H1 (cell line): ENCODE results near the gene NOTUM. TPM values are rescaled to one million over a fixed set of nuclear protein-coding genes. Genes with fewer than 3 reads are reported as not detected.

Experiments
- CTCF ChIA-PET: fragments of 300-600 bp; sonication (Branson Sonifier 250); formaldehyde crosslinking; loops from one replicate; lab custom pipeline; 2021; ENCODE audit not compliant: partially characterized antibody; lab: Charles Lee
- POLR2A ChIA-PET: fragments of 300-600 bp; sonication (Branson Sonifier 250); formaldehyde crosslinking; loops from one replicate; lab custom pipeline; 2021; ENCODE audit warnings: inconsistent platforms; ENCODE audit not compliant: partially characterized antibody; lab: Charles Lee
- DNase-seq, 2 experiments: peaks; one replicate each; pipeline versions ENCODE4 v3.0.0 to v3.0.0-alpha.2; 2010 to 2022; ENCODE audit warnings: low spot score in 2 of 2, low read depth in 1 of 2, mixed read lengths in 1 of 2
- FAIRE-seq: peaks from 2 replicates; lab custom pipeline; 2011; peaks lifted over from hg19 to GRCh38; lab: Jason Lieb, UNC
- H2AFZ ChIP-seq: 2 replicates; pipeline ENCODE4 v1.8.1; 2012; ENCODE audit warnings: low read length, inconsistent platforms
- H2AK5ac ChIP-seq: 2 replicates; pipeline ENCODE4 v1.6.1; 2013; ENCODE audit warnings: low read depth, low read length
- H2BK120ac ChIP-seq: replicated peaks from 2 replicates; pipeline ENCODE3; 2013; ENCODE audit warnings: low read depth, low read length, inconsistent platforms
- H2BK12ac ChIP-seq: 2 replicates; pipeline ENCODE4 v1.6.1; 2013; ENCODE audit warnings: low read depth, low read length
- H2BK15ac ChIP-seq: 2 replicates; pipeline ENCODE4 v1.6.1; 2013; ENCODE audit warnings: low read length
- H2BK20ac ChIP-seq: 2 replicates; pipeline ENCODE4 v1.6.1; 2013; ENCODE audit warnings: low read length
- H2BK5ac ChIP-seq: 2 replicates; pipeline ENCODE4 v1.6.1; 2013; ENCODE audit warnings: low read depth, low read length
- H3K14ac ChIP-seq: 2 replicates; pipeline ENCODE4 v1.6.1; 2013; ENCODE audit warnings: inconsistent platforms; ENCODE audit not compliant: insufficient read length
- H3K18ac ChIP-seq: 2 replicates; pipeline ENCODE4 v1.6.1; 2013; ENCODE audit warnings: low read length; ENCODE audit errors: extremely low read depth
- H3K23ac ChIP-seq: 2 replicates; pipeline ENCODE4 v1.6.1; 2013; ENCODE audit warnings: inconsistent platforms; ENCODE audit not compliant: insufficient read length
- H3K23me2 ChIP-seq: 2 replicates; pipeline ENCODE4 v1.6.1; 2013; ENCODE audit warnings: low read depth, low read length
- H3K27ac ChIP-seq: 2 replicates; pipeline ENCODE4 v1.6.1; 2011; ENCODE audit warnings: low read depth, low read length, inconsistent platforms
- H3K27me3 ChIP-seq, 4 experiments: replicated peaks in 1 of 4; 1 replicate in 1 of 4; 2 replicates in 3 of 4; pipeline versions ENCODE4 v1.6.1 to v1.8.1; 2011 to 2013; ENCODE audit warnings: low read length in 3 of 4, mild to moderate bottlenecking in 3 of 4, inconsistent platforms in 2 of 4, mixed read lengths in 2 of 4, moderate library complexity in 1 of 4; ENCODE audit not compliant: control insufficient read depth in 3 of 4, insufficient read depth in 3 of 4; ENCODE audit errors: extremely low read depth in 1 of 4
- H3K36me3 ChIP-seq, 4 experiments: 2 replicates each; pipeline versions ENCODE4 v1.6.1 to v1.8.1; 2011 to 2013; ENCODE audit warnings: mild to moderate bottlenecking in 4 of 4, low read length in 3 of 4, moderate library complexity in 2 of 4, control low read depth in 1 of 4, inconsistent platforms in 1 of 4; ENCODE audit not compliant: insufficient read depth in 4 of 4, control insufficient read depth in 2 of 4
- H3K4ac ChIP-seq: replicated peaks from 2 replicates; pipeline ENCODE3; 2013; ENCODE audit warnings: low read length, low read depth, mixed read lengths, inconsistent platforms; ENCODE audit not compliant: insufficient read length
- H3K4me1 ChIP-seq, 4 experiments: replicated peaks in 1 of 4; 1 replicate in 1 of 4; 2 replicates in 3 of 4; pipeline versions ENCODE4 v1.6.1 to v1.8.1; 2011 to 2013; ENCODE audit warnings: low read length in 3 of 4, inconsistent platforms in 2 of 4, mixed read lengths in 1 of 4; ENCODE audit not compliant: insufficient read depth in 4 of 4, control insufficient read depth in 3 of 4
- H3K4me2 ChIP-seq, 2 experiments: 2 replicates each; pipeline versions ENCODE4 v1.6.1 to v1.8.1; 2011 to 2013; ENCODE audit warnings: low read depth in 2 of 2, low read length in 2 of 2, control low read depth in 1 of 2, inconsistent platforms in 1 of 2, mild to moderate bottlenecking in 1 of 2; ENCODE audit not compliant: insufficient read depth in 1 of 2
- H3K4me3 ChIP-seq, 4 experiments: fragments of 200-600, 300-600 bp in 1 of 4; sonication (generic), shearing (Covaris generic), sonication (Bioruptor Twin) in 1 of 4; 2 replicates each; pipeline versions ENCODE4 v1.5.1 to v1.8.1; 2011 to 2016; ENCODE audit warnings: low read length in 4 of 4, low read depth in 3 of 4, control low read depth in 2 of 4, inconsistent platforms in 2 of 4, mild to moderate bottlenecking in 2 of 4, mixed read lengths in 1 of 4, moderate library complexity in 1 of 4; ENCODE audit not compliant: insufficient read depth in 2 of 4; ENCODE audit errors: extremely low read depth in 1 of 4
- H3K56ac ChIP-seq: replicated peaks from 2 replicates; pipeline ENCODE3; 2013; ENCODE audit warnings: low read depth, mild to moderate bottlenecking, mixed read lengths, low read length, inconsistent platforms; ENCODE audit not compliant: insufficient read length
- H3K79me1 ChIP-seq: 2 replicates; pipeline ENCODE4 v1.6.1; 2013; ENCODE audit warnings: low read depth, low read length, control low read depth
- H3K79me2 ChIP-seq, 2 experiments: 2 replicates each; pipeline versions ENCODE4 v1.6.1 to v1.8.1; 2012 to 2013; ENCODE audit warnings: low read length in 2 of 2, mild to moderate bottlenecking in 2 of 2, inconsistent platforms in 1 of 2; ENCODE audit not compliant: insufficient read depth in 2 of 2, control insufficient read depth in 1 of 2
- H3K9ac ChIP-seq, 4 experiments: replicated peaks in 1 of 4; 1 replicate in 1 of 4; 2 replicates in 3 of 4; pipeline versions ENCODE4 v1.6.1 to v1.8.1; 2011 to 2013; ENCODE audit warnings: low read depth in 3 of 4, low read length in 3 of 4, control low read depth in 2 of 4, mild to moderate bottlenecking in 2 of 4, moderate library complexity in 2 of 4, inconsistent platforms in 1 of 4; ENCODE audit errors: extremely low read depth in 1 of 4
- H3K9me3 ChIP-seq, 2 experiments: 2 replicates each; pipeline versions ENCODE4 v1.6.1 to v1.8.1; 2012 to 2013; ENCODE audit warnings: mild to moderate bottlenecking in 2 of 2, moderate library complexity in 2 of 2, control low read depth in 1 of 2, inconsistent platforms in 1 of 2, low read depth in 1 of 2, low read length in 1 of 2, mixed read lengths in 1 of 2; ENCODE audit not compliant: insufficient read depth in 2 of 2
- H4K20me1 ChIP-seq, 2 experiments: replicated peaks in 1 of 2; 2 replicates each; pipeline versions ENCODE3 to v1.8.1; 2011 to 2013; ENCODE audit warnings: inconsistent platforms in 2 of 2, low read length in 2 of 2, mild to moderate bottlenecking in 1 of 2; ENCODE audit not compliant: insufficient read depth in 2 of 2, control insufficient read depth in 1 of 2
- H4K5ac ChIP-seq: 2 replicates; pipeline ENCODE4 v1.6.1; 2013; ENCODE audit warnings: low read length, low read depth, mixed read lengths, inconsistent platforms; ENCODE audit not compliant: insufficient read length
- H4K8ac ChIP-seq: 2 replicates; pipeline ENCODE4 v1.8.0; 2013; ENCODE audit warnings: mild to moderate bottlenecking, moderate library complexity, low read length, inconsistent platforms; ENCODE audit not compliant: insufficient read depth; ENCODE audit errors: extremely low read depth
- H4K91ac ChIP-seq: replicated peaks from 2 replicates; pipeline ENCODE3; 2013; ENCODE audit warnings: low read length, mixed read lengths, inconsistent platforms; ENCODE audit not compliant: insufficient read length
- CREB1 ChIP-seq: IDR thresholded peaks from 2 replicates; pipeline ENCODE4 v1.6.1; 2012; ENCODE audit warnings: inconsistent platforms
- HDAC2 ChIP-seq, 2 experiments: fragments of 300-600 bp in 1 of 2; sonication (generic) in 1 of 2; IDR thresholded peaks; 2 replicates each; pipeline ENCODE4 v1.6.1; 2011 to 2012; ENCODE audit warnings: low read depth in 2 of 2, low read length in 2 of 2, mild to moderate bottlenecking in 2 of 2, moderate library complexity in 2 of 2, borderline replicate concordance in 1 of 2, inconsistent platforms in 1 of 2
- HDAC6 ChIP-seq: IDR thresholded peaks from one replicate; pipeline ENCODE4 v1.7.1; 2012; ENCODE audit warnings: low read depth, mild to moderate bottlenecking, inconsistent platforms, low read length, moderate library complexity
- JUN ChIP-seq: IDR thresholded peaks from 2 replicates; pipeline ENCODE4 v1.6.1; 2011; ENCODE audit warnings: low read depth, mild to moderate bottlenecking, improper control_type of control experiment, low read length
- KDM5A ChIP-seq: fragments of 200-600 bp; IDR thresholded peaks from 2 replicates; pipeline ENCODE4 v1.7.1; 2012; ENCODE audit warnings: mild to moderate bottlenecking, low read length, inconsistent platforms, mixed read lengths
- POLR2AphosphoS5 ChIP-seq: IDR thresholded peaks from 2 replicates; pipeline ENCODE4 v1.6.1; 2011; ENCODE audit warnings: low read depth, low read length
- SP2 ChIP-seq: IDR thresholded peaks from 2 replicates; pipeline ENCODE4 v1.6.1; 2012; ENCODE audit warnings: mild to moderate bottlenecking, low read length, inconsistent platforms
- YY1 ChIP-seq: IDR thresholded peaks from 2 replicates; pipeline ENCODE4 v1.6.1; 2011; ENCODE audit warnings: low read depth, mild to moderate bottlenecking, low read length
- ZNF274 ChIP-seq: IDR thresholded peaks from 2 replicates; pipeline ENCODE4 v1.7.0; 2012; ENCODE audit warnings: low read length, borderline replicate concordance; ENCODE audit errors: extremely low read depth
- WGBS, 2 experiments: shearing (Covaris generic) in 1 of 2; methylation state at CpG; one replicate each; pipeline versions ENCODE4 v1.1.6 to v1.1.7; 2013 to 2015; ENCODE audit warnings: low lambda C conversion rate in 2 of 2, mixed read lengths in 2 of 2, inconsistent platforms in 1 of 2, low coverage in 1 of 2, missing lambda C conversion rate in 1 of 2; ENCODE audit not compliant: insufficient replicate concordance in 2 of 2, insufficient coverage in 1 of 2, insufficient read length in 1 of 2; ENCODE audit errors: extremely low coverage in 1 of 2, missing lambda C conversion rate in 1 of 2; 5-methylcytosine and 5-hydroxymethylcytosine counted together
- polyA plus RNA-seq, 7 experiments: library from polyadenylated mRNA; depleted of rRNA in 3 of 7; stranded (reverse) in 5 of 7; unstranded in 2 of 7; fragments of >200 nt in 5 of 7; fragments of 200-250 nt in 2 of 7; gene quantifications; 1 replicate in 5 of 7; 2 replicates in 1 of 7; 4 replicates in 1 of 7; pipeline versions ENCODE4 v1.2.1 to v1.2.3, GENCODE V29; 2011 to 2013; ENCODE audit warnings: missing spikeins in 2 of 7, mixed read lengths in 2 of 7
- total RNA-seq: library from RNA; stranded (reverse); fragmentation: NEBNext Ultra II Directional; extraction: Animal tissue kit (Norgen Biotek cat#: 25700); gene quantifications from 2 replicates; pipeline ENCODE4 v1.2.1, GENCODE V29; 2021

NOTUM gene
- total and polyA plus RNA-seq, 2 of the 8 experiments (the other 6 are each of a cell fraction or from before 2014, with no cell fraction given), result 0.45 to 0.76 TPM

GRCh38 chr17:81984773-81985410 is 23.9 kb upstream of the NOTUM start:
- Histone ChIP-seq H4K91ac (peak overlapping the region; percentile 30), H3K9ac (no peak overlapping the region), H4K5ac (no peak overlapping the region), H3K36me3 (peaks cover 2 to 25% (median 13%) of the 10 kb centered on the region in 4 experiments; a peak in 6 of 8 replicates), H3K23me2 (peaks cover 2% of the 10 kb centered on the region; the same call in 1 of the 2 replicates), H3K56ac (no peak overlapping the region), H2BK15ac (no peak overlapping the region), H4K8ac (no peak overlapping the region), H3K27me3 (no peaks in the 10 kb centered on the region), H2BK12ac (no peak overlapping the region), H3K27ac (no peak overlapping the region), H3K79me2 (peaks cover 0 to 3% of the 10 kb centered on the region in 2 experiments; a peak in 1 of 4 replicates), H2BK5ac (no peak overlapping the region; the same call in 1 of the 2 replicates), H3K23ac (no peak overlapping the region), H3K79me1 (peaks cover 4% of the 10 kb centered on the region; the same call in 1 of the 2 replicates), H3K4ac (no peak overlapping the region), H3K4me3 (no peak overlapping the region), H2AK5ac (no peak overlapping the region), H3K4me1 (no peaks in the 10 kb centered on the region), H3K14ac (no peak overlapping the region), H3K4me2 (no peak overlapping the region), H2BK120ac (no peak overlapping the region), H3K9me3 (no peaks in the 10 kb centered on the region), H3K18ac (no peak overlapping the region), H2AFZ (no peak overlapping the region), H4K20me1 (peaks cover 0 to 8% of the 10 kb centered on the region in 2 experiments), H2BK20ac (no peak overlapping the region)
- CTCF ChIA-PET, result interaction anchor here (0.6 to 3.2 kb wide), 6 partner anchors 11 to 407 kb away, joined by 3 to 12 read pairs (median 4); no protein-coding TSS in a partner anchor
- TF ChIP-seq JUN (no peak), HDAC6 (no peak), KDM5A (no peak), SP2 (no peak), HDAC2 (IDR thresholded peaks at IDR 0.05; ENCODE audit: borderline replicate concordance in 1 of 2, low read depth in 2 of 2, low read length in 2 of 2) (no peak), CREB1 (no peak), POLR2AphosphoS5 (peak; percentile 39; the same call in 1 of the 2 replicates), ZNF274 (no peak), YY1 (no peak)
- DNase-seq, result no peak
- WGBS, 2 experiments, result 95% methylated on average over 17 of the region's 21 CpGs; no CpG with 5 or more reads in 1 of the 2 experiments
- no peak for FAIRE-seq
- POLR2A ChIA-PET, result interaction anchor here (0.6 to 1.4 kb wide), 5 partner anchors 10 to 281 kb away, joined by 3 to 4 read pairs (median 3); partner anchors contain the start of gene MRPL12
